MCF 10A (cell line): ENCODE measurements around the gene OR52M1. TPM values are rescaled to one million over a fixed set of nuclear protein-coding genes. Genes with fewer than 3 reads are reported as not detected.

Experiments
- Bru-seq: library from RNA; stranded (reverse); fragments of 400-500 nt; gene quantifications from one replicate; lab custom pipeline; 2021; lab: Mats Ljungman, UMichigan
- BruChase-seq, 2 experiments: library from RNA; stranded (reverse); fragments of 400-500 nt; gene quantifications; one replicate each; lab custom pipeline; 2021; lab: Mats Ljungman, UMichigan
- BruUV-seq: library from RNA; stranded (reverse); fragments of 400-500 nt; replicated peaks from 2 replicates; lab custom pipeline; 2021; lab: Mats Ljungman, UMichigan
- CTCF ChIA-PET: fragments of 300-600 bp; sonication (Branson Sonifier 250); formaldehyde crosslinking; extraction: SDS; loops from one replicate; lab custom pipeline; 2021; ENCODE audit warnings: antibody characterized with exemption, inconsistent platforms; lab: Yijun Ruan, JAX
- POLR2A ChIA-PET: fragments of 300-600, 350-650 bp; sonication (Branson Sonifier 250); formaldehyde crosslinking; extraction: SDS; loops from one replicate; lab custom pipeline; 2020; ENCODE audit warnings: antibody characterized with exemption, inconsistent platforms; lab: Yijun Ruan, JAX
- DNase-seq: peaks from one replicate; pipeline ENCODE4 v3.0.0-alpha.2; 2018; ENCODE audit not compliant: unreplicated experiment
- H3K27ac Mint-ChIP-seq: one replicate; pipeline ENCODE4 v1.8.0; 2022; ENCODE audit warnings: mild to moderate bottlenecking, low read depth, mixed read lengths; ENCODE audit not compliant: unreplicated experiment
- H3K27me3 Mint-ChIP-seq: one replicate; pipeline ENCODE4 v1.8.0; 2022; ENCODE audit warnings: mixed read lengths; ENCODE audit not compliant: insufficient read depth, unreplicated experiment
- H3K36me3 Mint-ChIP-seq: one replicate; pipeline ENCODE4 v1.8.0; 2022; ENCODE audit warnings: mild to moderate bottlenecking, moderate library complexity, mixed read lengths; ENCODE audit not compliant: insufficient read depth, unreplicated experiment
- H3K4me1 Mint-ChIP-seq: one replicate; pipeline ENCODE4 v1.8.0; 2022; ENCODE audit warnings: mixed read lengths; ENCODE audit not compliant: insufficient read depth, unreplicated experiment
- H3K4me3 Mint-ChIP-seq: one replicate; pipeline ENCODE4 v1.8.0; 2022; ENCODE audit warnings: mild to moderate bottlenecking, moderate library complexity, mixed read lengths; ENCODE audit not compliant: unreplicated experiment
- H3K9me3 Mint-ChIP-seq: one replicate; pipeline ENCODE4 v1.8.0; 2022; ENCODE audit warnings: mixed read lengths; ENCODE audit not compliant: unreplicated experiment
- CTCF ChIP-seq: fragments of 200-600 bp; IDR thresholded peaks from one replicate; pipeline ENCODE4 v1.8.0; 2022; ENCODE audit warnings: antibody characterized with exemption, mild to moderate bottlenecking; ENCODE audit not compliant: unreplicated experiment
- intact Hi-C: fragments of 100-400 bp; cut with micrococcal nuclease; formaldehyde crosslinking; loops from 2 replicates; pipeline ENCODE4 v1.14.1; 2022
- long read RNA-seq: library from polyadenylated mRNA; stranded (forward); transcript quantifications from one replicate; pipeline ENCODE4 v2.0.0, GENCODE V29; 2022
- total RNA-seq: library from RNA; stranded (reverse); gene quantifications from 2 replicates; pipeline ENCODE4 v1.2.3, GENCODE V29; 2022

OR52M1 gene, protein sequence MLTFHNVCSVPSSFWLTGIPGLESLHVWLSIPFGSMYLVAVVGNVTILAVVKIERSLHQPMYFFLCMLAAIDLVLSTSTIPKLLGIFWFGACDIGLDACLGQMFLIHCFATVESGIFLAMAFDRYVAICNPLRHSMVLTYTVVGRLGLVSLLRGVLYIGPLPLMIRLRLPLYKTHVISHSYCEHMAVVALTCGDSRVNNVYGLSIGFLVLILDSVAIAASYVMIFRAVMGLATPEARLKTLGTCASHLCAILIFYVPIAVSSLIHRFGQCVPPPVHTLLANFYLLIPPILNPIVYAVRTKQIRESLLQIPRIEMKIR
- total RNA-seq: not detected in 2 replicates
- Bru-seq, nascent RNA: not detected
- BruChase-seq, experiment 1, labeled RNA remaining after a 6-hour chase: not detected
- not detected for BruChase-seq, experiment 2, labeled RNA remaining after a 2-hour chase
- long read RNA-seq: 0 reads

GRCh38 chr11:4544891-4545290, at the start of gene OR52M1:
OR52M1 (plus strand) TSS chr11:4545191; CDS start chr11:4545191, 0 bp downstream.
- intact Hi-C loops: no loop called here
- Mint-ChIP-seq H3K4me1 (peaks cover 10% of the 10 kb centered on the region), H3K4me3 (no peak within 1 kb of the TSS), H3K27me3 (no peaks in the 10 kb centered on the region), H3K36me3 (no peaks in the 10 kb centered on the region), H3K9me3 (no peaks in the 10 kb centered on the region), H3K27ac (no peak within 1 kb of the TSS)
- ChIA-PET CTCF (interaction anchor here (0.6 to 8.4 kb wide), 2 partner anchors 360 to 672 kb away, joined by 3 to 183 read pairs; no protein-coding TSS in a partner anchor), POLR2A (no interaction called here)
- BruUV-seq: no TSS peak
- DNase-seq: no peak
- no peak for TF ChIP-seq CTCF

DNA sequence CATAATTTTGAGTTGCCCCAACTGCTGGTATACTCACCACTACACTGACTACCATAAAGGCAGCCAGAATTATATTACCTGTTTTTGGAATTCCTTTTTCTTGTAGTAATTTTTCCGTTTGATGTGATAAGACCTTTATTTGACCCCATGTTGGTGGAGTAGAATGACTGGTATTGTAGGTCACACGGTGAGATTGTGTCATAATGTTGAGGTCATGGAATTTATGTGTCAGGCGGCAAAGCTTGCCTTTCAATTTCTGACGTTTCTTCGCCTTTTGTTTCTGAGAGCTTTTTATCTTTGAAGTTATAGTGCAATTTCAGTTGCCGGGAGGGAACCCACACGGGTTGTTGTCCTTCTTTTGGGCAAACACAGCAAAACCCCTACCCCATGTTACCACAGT, 49.5 kb upstream of the OR52M1 start:
- no peak overlapping the region for H3K27ac Mint-ChIP-seq

DNA sequence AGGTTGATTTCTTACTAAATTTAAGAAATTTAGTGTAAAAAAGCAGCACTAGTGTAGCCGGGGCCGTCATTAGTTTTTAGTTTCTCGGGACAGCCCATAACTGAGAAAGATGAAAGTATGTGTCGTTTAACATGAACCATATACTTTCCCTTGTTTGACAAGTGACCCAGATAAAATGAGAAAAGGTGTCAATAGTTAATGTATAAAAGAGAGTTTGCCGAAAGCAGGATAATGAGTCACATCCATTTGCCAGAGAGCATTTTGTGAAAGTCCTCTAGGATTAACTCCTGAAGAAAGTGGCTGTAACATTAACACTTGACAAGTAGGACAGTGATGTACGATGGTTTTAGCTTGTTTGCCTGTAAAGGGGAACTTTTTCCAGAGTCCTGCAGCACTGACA, 49.0 kb upstream of the OR52M1 start:
- intact Hi-C loops: no loop called here
- DNase-seq: no peak
- peaks cover 42% of the 10 kb centered on the region for H3K27me3 Mint-ChIP-seq
- POLR2A ChIA-PET: no interaction called here
- no peak overlapping the region for H3K27ac Mint-ChIP-seq
- no TSS peak for BruUV-seq
- no peak overlapping the region for H3K4me3 Mint-ChIP-seq
- TF ChIP-seq CTCF: no peak
- H3K36me3 Mint-ChIP-seq: no peaks in the 10 kb centered on the region
- no peaks in the 10 kb centered on the region for H3K4me1 Mint-ChIP-seq
- CTCF ChIA-PET: interaction anchor here (5.6 to 12.3 kb wide), 2 partner anchors 43 to 312 kb away, joined by 40 to 316 read pairs; no protein-coding TSS in a partner anchor
- no peaks in the 10 kb centered on the region for H3K9me3 Mint-ChIP-seq

More for the DNA sequence above, 49.5 kb upstream of the OR52M1 start:
- no peak overlapping the region for H3K4me3 Mint-ChIP-seq
- POLR2A ChIA-PET: no interaction called here
- H3K27me3 Mint-ChIP-seq: peaks cover 37% of the 10 kb centered on the region
- CTCF ChIA-PET: interaction anchor here (0.7 to 12.3 kb wide), 6 partner anchors 8 to 649 kb away, joined by 3 to 316 read pairs (median 22); no protein-coding TSS in a partner anchor
- no peak for DNase-seq
- no peaks in the 10 kb centered on the region for H3K9me3 Mint-ChIP-seq
- intact Hi-C loops: no loop called here
- no peak for TF ChIP-seq CTCF
- H3K4me1 Mint-ChIP-seq: no peaks in the 10 kb centered on the region
- no peaks in the 10 kb centered on the region for H3K36me3 Mint-ChIP-seq
- BruUV-seq: no TSS peak

DNA sequence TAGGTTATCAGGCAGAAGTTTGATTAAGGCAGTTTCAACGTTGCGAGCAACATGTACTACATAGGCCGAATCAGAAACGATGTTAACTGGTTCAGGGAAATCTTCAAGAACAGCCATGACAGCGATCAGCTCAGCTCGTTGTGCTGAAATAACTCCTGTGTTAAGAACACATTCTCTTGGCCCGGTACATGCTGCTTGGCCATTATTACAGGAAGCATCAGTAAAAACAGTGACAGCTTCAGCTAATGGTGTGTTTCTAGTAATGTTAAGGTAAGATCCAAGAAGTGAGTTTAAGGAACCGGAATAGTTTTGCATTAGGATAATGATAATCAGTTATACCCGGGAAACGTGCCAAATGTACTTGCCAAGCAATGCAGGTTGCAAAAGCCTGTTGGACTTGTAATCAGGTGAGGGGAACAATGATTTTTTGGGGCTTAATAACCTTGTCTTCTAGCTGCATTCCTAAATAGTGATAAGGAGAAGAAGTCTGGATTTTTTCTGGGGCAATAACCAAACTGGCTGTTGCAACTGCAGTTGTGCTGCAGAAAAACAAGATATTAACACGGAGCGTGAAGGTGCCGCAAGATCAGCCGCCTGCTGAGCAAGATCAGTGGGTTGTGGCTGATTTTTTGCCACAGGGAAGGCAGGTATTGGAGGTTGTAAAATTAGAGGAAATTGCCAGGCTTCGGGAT, 48.3 kb upstream of the OR52M1 start:
- TF ChIP-seq CTCF: no peak
- no peaks in the 10 kb centered on the region for H3K9me3 Mint-ChIP-seq
- H3K36me3 Mint-ChIP-seq: no peaks in the 10 kb centered on the region
- no peaks in the 10 kb centered on the region for H3K4me1 Mint-ChIP-seq
- POLR2A ChIA-PET: interaction anchor here (0.7 kb wide), 1 partner anchor 528 kb away, joined by 3 read pairs; no protein-coding TSS in a partner anchor
- no peak overlapping the region for H3K27ac Mint-ChIP-seq
- no peak overlapping the region for H3K4me3 Mint-ChIP-seq
- DNase-seq: peak; percentile 23
- no TSS peak for BruUV-seq
- intact Hi-C loops: no loop called here
- CTCF ChIA-PET: interaction anchor here (0.7 to 12.3 kb wide), 3 partner anchors 42 to 318 kb away, joined by 3 to 316 read pairs (median 40); no protein-coding TSS in a partner anchor
- H3K27me3 Mint-ChIP-seq: peaks cover 50% of the 10 kb centered on the region
